Adrenal gland (tissue), 12 donors: ENCODE data around the gene MRPS27. TPM values are rescaled to one million over a fixed set of nuclear protein-coding genes. Genes with fewer than 3 reads are reported as not detected.

ENCODE experiments used
- DNase-seq, 7 donors: peaks; one replicate each; pipeline ENCODE4 v3.0.0-alpha.2; 2019 to 2020
- H3K27ac ChIP-seq, 5 donors: fragments of 200-600 bp; sonication (generic) in 4 of 5; 1 replicate in 3 of 5; 2 replicates in 2 of 5; pipeline versions ENCODE4 v1.5.1 to v1.8.0; 2016 to 2020; ENCODE audit warnings: mild to moderate bottlenecking in 1 of 5
- H3K27me3 ChIP-seq: fragments of 200-600 bp; 2 replicates; pipeline ENCODE4 v1.8.0; 2021
- H3K36me3 ChIP-seq, 2 donors: fragments of 200-600 bp; replicated peaks in 1 of 2; 1 replicate in 1 of 2; 2 replicates in 1 of 2; pipeline versions ENCODE4 v1.5.1 to v1.8.0; 2018 to 2022
- H3K4me1 ChIP-seq, 2 donors: fragments of 200-600 bp; replicated peaks in 1 of 2; 1 replicate in 1 of 2; 2 replicates in 1 of 2; pipeline versions ENCODE4 v1.5.1 to v1.8.0; 2018 to 2021
- H3K4me3 ChIP-seq, 4 donors: fragments of 200-600 bp; sonication (generic) in 3 of 4; one replicate each; pipeline ENCODE4 v1.5.1; 2016 to 2018
- H3K9me3 ChIP-seq, 3 donors: fragments of 200-600 bp; sonication (generic) in 1 of 3; replicated peaks in 1 of 3; 1 replicate in 2 of 3; 2 replicates in 1 of 3; pipeline versions ENCODE4 v1.5.1 to v1.8.0; 2016 to 2021
- CTCF ChIP-seq, 6 experiments: fragments of 450-650 bp in 4 of 6; fragments of 200-600 bp in 2 of 6; sonication (generic) in 1 of 6; IDR thresholded peaks; 1 replicate in 5 of 6; 2 replicates in 1 of 6; pipeline versions ENCODE4 v1.5.1 to v1.8.0; 2016 to 2021; ENCODE audit warnings: antibody characterized with exemption in 6 of 6, mild to moderate bottlenecking in 2 of 6, moderate library complexity in 1 of 6
- POLR2A ChIP-seq, 2 donors: fragments of 450-650 bp; IDR thresholded peaks; one replicate each; pipeline ENCODE4 v1.6.1; 2017; ENCODE audit warnings: antibody characterized with exemption in 2 of 2, mild to moderate bottlenecking in 2 of 2, moderate library complexity in 1 of 2
- WGBS, 4 donors: extraction: QIAGEN DNeasy Blood & Tissue Kit in 2 of 4; methylation state at CpG; one replicate each; pipeline versions ENCODE4 v1.1.5 to v1.1.7; 2013 to 2017; 5-methylcytosine and 5-hydroxymethylcytosine counted together
- intact Hi-C, 2 donors: fragments of 100-400 bp; cut with DNase I; formaldehyde crosslinking; loops; one replicate each; pipeline versions ENCODE4 v1.14.1 to v1.15.0; 2022 to 2023
- polyA plus RNA-seq, 3 donors: library from polyadenylated mRNA; stranded (reverse); fragments of 200-250 nt in 2 of 3; fragments of 350-450 nt in 1 of 3; fragmentation: Illumina TruSeq in 1 of 3; extraction: RNeasy Lipid Tissue Mini Kit (QIAGEN cat#74804) in 1 of 3; gene quantifications; one replicate each; pipeline ENCODE4 v1.2.3, GENCODE V29; 2013 to 2014
- total RNA-seq, 9 donors: library from RNA; depleted of rRNA in 4 of 9; stranded (reverse); fragments of >200 nt in 4 of 9; fragments of 120-200 nt in 1 of 9; fragmentation: NEBNext Ultra II Directional in 1 of 9; extraction: Animal tissue kit (Norgen Biotek cat#: 25700) in 1 of 9; gene quantifications; one replicate each; pipeline versions ENCODE4 v1.1.0 to v1.2.4, GENCODE V29; 2013 to 2023
- donor health status: healthy with polysubstance abuse.
- donor health status: Bipolar disorder and iron deficiency.
- donor health status: DM: yes; HTN: yes; CAD: no.
- donor health status: DM: no; HTN: no; CAD: no.
- donor health status: DM: no; HTN: no; CAD: no.
- donor health status: DM: yes; HTN: yes; CAD: no.

Gene MRPS27
- total and polyA plus RNA-seq, 12 donors: 20.8 to 92.8 (median 67.3) TPM

GRCh38 chr5:72283358-72283757 lies 36.7 kb downstream of the MRPS27 start:
- peak overlapping the region in 4 of 5 donors; percentile 65 to 75 (median 70) for H3K27ac ChIP-seq
- intact Hi-C loops: no loop called here
- H3K9me3 ChIP-seq: no peaks in the 10 kb centered on the region
- no peak for TF ChIP-seq POLR2A (IDR thresholded peaks at IDR 0.05)
- no peak for TF ChIP-seq CTCF (IDR thresholded peaks at IDR 0.05)
- peaks cover 28 to 55% of the 10 kb centered on the region in 2 donors for H3K4me1 ChIP-seq
- 40 to 58% (median 50%) methylated on average over 2 of the region's 2 CpGs for WGBS, 4 donors
- no peaks in the 10 kb centered on the region for H3K36me3 ChIP-seq
- H3K27me3 ChIP-seq: no peaks in the 10 kb centered on the region
- peak; percentile 32 to 76 (median 50) for DNase-seq
- H3K4me3 ChIP-seq: no peak overlapping the region

- intact Hi-C loops: no loop called here
- no peaks in the 10 kb centered on the region for H3K36me3 ChIP-seq
- WGBS, 4 donors: 27 to 52% (median 35%) methylated on average over 2 of the region's 2 CpGs
- peaks cover 28 to 55% of the 10 kb centered on the region in 2 donors for H3K4me1 ChIP-seq
- peak overlapping the region in 1 of 4 donors; percentile 23 for H3K4me3 ChIP-seq
- H3K9me3 ChIP-seq: no peaks in the 10 kb centered on the region
- no peak for TF ChIP-seq POLR2A (IDR thresholded peaks at IDR 0.05)
- no peak for TF ChIP-seq CTCF (IDR thresholded peaks at IDR 0.05)
- H3K27me3 ChIP-seq: no peaks in the 10 kb centered on the region
- H3K27ac ChIP-seq: peak overlapping the region in 4 of 5 donors; percentile 65 to 75 (median 70)
- DNase-seq: peak; percentile 33 to 69 (median 57)
These were observed 37.2 kb downstream of the MRPS27 start for GRCh38 chr5:72282878-72283277.

GRCh38 chr5:72281764-72282499 lies 38.1 kb downstream of the MRPS27 start:
- WGBS, 4 donors: 41 to 48% (median 46%) methylated on average over 3 of the region's 3 CpGs
- Histone ChIP-seq H3K9me3 (no peaks in the 10 kb centered on the region), H3K36me3 (no peaks in the 10 kb centered on the region), H3K4me1 (peaks cover 28 to 55% of the 10 kb centered on the region in 2 donors), H3K27ac (peak overlapping the region in 4 of 5 donors; percentile 65 to 75 (median 69)), H3K27me3 (no peaks in the 10 kb centered on the region), H3K4me3 (peak overlapping the region in 1 of 4 donors; percentile 23)
- intact Hi-C loops: no loop called here
- no peak for DNase-seq
- TF ChIP-seq CTCF (IDR thresholded peaks at IDR 0.05) (no peak), POLR2A (IDR thresholded peaks at IDR 0.05) (peak in 1 of 2 donors; percentile 44)

- no peaks in the 10 kb centered on the region for H3K27me3 ChIP-seq
- TF ChIP-seq POLR2A (IDR thresholded peaks at IDR 0.05) (no peak), CTCF (IDR thresholded peaks at IDR 0.05) (no peak)
- no peak for DNase-seq
- H3K4me3 ChIP-seq: no peak overlapping the region
- no peaks in the 10 kb centered on the region for H3K36me3 ChIP-seq
- intact Hi-C loops: no loop called here
- peaks cover 28 to 55% of the 10 kb centered on the region in 2 donors for H3K4me1 ChIP-seq
- peak overlapping the region in 4 of 5 donors; percentile 55 to 75 (median 68) for H3K27ac ChIP-seq
- peaks cover 0 to under 1% (median 0%) of the 10 kb centered on the region in 3 donors for H3K9me3 ChIP-seq
- 68 to 94% (median 88%) methylated on average over 1 of the region's 1 CpG for WGBS, 4 donors
These were observed 38.6 kb downstream of the MRPS27 start for GRCh38 chr5:72281430-72281763.
